C4-2B (cell line): ENCODE measurements around the gene IQCC.

Experiments
- CTCF ChIP-seq: fragments of 450-650 bp; conservative IDR thresholded peaks from 2 replicates; pipeline ENCODE4 v1.5.1; 2017; ENCODE audit warnings: mild to moderate bottlenecking
- ZFX ChIP-seq: fragments of 450-650 bp; IDR thresholded peaks from 2 replicates; pipeline ENCODE4 v1.6.1; 2017

GRCh38 chr1:32240140-32240951 lies 34.9 kb downstream of the IQCC start:
- TF ChIP-seq CTCF (peak; percentile 27), ZFX (peak; percentile 33; the same call in 1 of the 2 replicates)
